Esophagus (tissue), 2 donors: Measurements from ENCODE around the gene SAP30BP. TPM values are rescaled to one million over a fixed set of nuclear protein-coding genes. Genes with fewer than 3 reads are reported as not detected.

ENCODE experiments used
- H3K27ac ChIP-seq, 2 donors: one replicate each; pipeline ENCODE4 v1.5.1; 2013; ENCODE audit warnings: low read depth in 2 of 2, mild to moderate bottlenecking in 2 of 2, inconsistent platforms in 1 of 2, low read length in 1 of 2, moderate library complexity in 1 of 2
- H3K27me3 ChIP-seq, 2 donors: one replicate each; pipeline ENCODE4 v1.6.1; 2013; ENCODE audit warnings: low read length in 2 of 2, control low read depth in 1 of 2, mild to moderate bottlenecking in 1 of 2; ENCODE audit not compliant: insufficient read depth in 2 of 2, control insufficient read depth in 1 of 2
- H3K36me3 ChIP-seq, 2 donors: one replicate each; pipeline ENCODE4 v1.6.1; 2013; ENCODE audit warnings: low read length in 1 of 2; ENCODE audit not compliant: control insufficient read depth in 2 of 2, insufficient read depth in 2 of 2
- H3K4me1 ChIP-seq, 2 donors: one replicate each; pipeline ENCODE4 v1.6.1; 2013; ENCODE audit warnings: low read length in 1 of 2; ENCODE audit not compliant: control insufficient read depth in 2 of 2, insufficient read depth in 2 of 2
- H3K4me3 ChIP-seq, 2 donors: one replicate each; pipeline ENCODE4 v1.5.1; 2013; ENCODE audit warnings: low read length in 2 of 2, mild to moderate bottlenecking in 2 of 2, low read depth in 1 of 2, moderate library complexity in 1 of 2
- H3K9me3 ChIP-seq, 2 donors: one replicate each; pipeline ENCODE4 v1.6.1; 2013; ENCODE audit warnings: mild to moderate bottlenecking in 2 of 2, low read depth in 1 of 2, low read length in 1 of 2, moderate library complexity in 1 of 2; ENCODE audit not compliant: control insufficient read depth in 2 of 2, insufficient read depth in 1 of 2
- WGBS, 2 donors: extraction: QIAGEN DNeasy Blood & Tissue Kit; methylation state at CpG; one replicate each; pipeline ENCODE4 v1.1.7; 2013; 5-methylcytosine and 5-hydroxymethylcytosine counted together
- polyA plus RNA-seq, 2 donors: library from polyadenylated mRNA; stranded (reverse); fragments of 200-250 nt; gene quantifications; one replicate each; pipeline ENCODE4 v1.2.3, GENCODE V29; 2013
- donor health status: healthy with polysubstance abuse.
- donor health status: Bipolar disorder and iron deficiency.

SAP30BP gene
- polyA plus RNA-seq, 2 donors: 63.4 to 68.4 TPM

- H3K36me3 ChIP-seq: peaks cover 9 to 52% of the 10 kb centered on the region in 2 donors
- H3K9me3 ChIP-seq: no peaks in the 10 kb centered on the region
- H3K4me1 ChIP-seq: no peaks in the 10 kb centered on the region
- H3K27ac ChIP-seq: no peak overlapping the region
- WGBS, 2 donors: 89 to 92% methylated on average over 26 of the region's 26 CpGs
- H3K4me3 ChIP-seq: no peak overlapping the region
- no peaks in the 10 kb centered on the region for H3K27me3 ChIP-seq
These were observed 64.1 kb downstream of the SAP30BP start for GRCh38 chr17:75731086-75731715.

GRCh38 chr17:75731716-75732498 lies 64.8 kb downstream of the SAP30BP start:
- 85 to 89% methylated on average over 31 of the region's 31 CpGs for WGBS, 2 donors
- Histone ChIP-seq H3K4me1 (no peaks in the 10 kb centered on the region), H3K27ac (no peak overlapping the region), H3K4me3 (no peak overlapping the region), H3K36me3 (peaks cover 9 to 58% of the 10 kb centered on the region in 2 donors), H3K27me3 (no peaks in the 10 kb centered on the region), H3K9me3 (no peaks in the 10 kb centered on the region)

DNA sequence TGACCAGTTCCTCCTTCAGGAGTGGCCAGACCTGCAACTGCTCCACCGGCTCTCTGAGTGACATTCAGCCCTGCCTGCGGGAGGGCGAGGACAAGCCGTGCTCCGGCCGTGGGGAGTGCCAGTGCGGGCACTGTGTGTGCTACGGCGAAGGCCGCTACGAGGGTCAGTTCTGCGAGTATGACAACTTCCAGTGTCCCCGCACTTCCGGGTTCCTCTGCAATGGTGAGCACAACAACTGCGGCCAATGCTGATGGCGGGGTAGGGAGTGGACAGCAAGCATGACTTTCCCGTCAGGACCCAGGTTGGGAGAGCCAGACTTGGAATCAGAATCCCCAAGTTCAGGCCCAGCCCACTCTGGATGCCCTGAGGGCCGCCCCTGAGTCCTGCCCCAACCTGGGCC lies 66.3 kb downstream of the SAP30BP start:
- H3K27me3 ChIP-seq: no peaks in the 10 kb centered on the region
- no peak overlapping the region for H3K4me3 ChIP-seq
- H3K27ac ChIP-seq: no peak overlapping the region
- H3K4me1 ChIP-seq: no peaks in the 10 kb centered on the region
- peaks cover 9 to 58% of the 10 kb centered on the region in 2 donors for H3K36me3 ChIP-seq
- 91 to 93% methylated on average over 18 of the region's 18 CpGs for WGBS, 2 donors
- H3K9me3 ChIP-seq: no peaks in the 10 kb centered on the region

- Histone ChIP-seq H3K27ac (no peak overlapping the region), H3K9me3 (peaks cover 0 to 2% of the 10 kb centered on the region in 2 donors), H3K4me1 (no peaks in the 10 kb centered on the region), H3K27me3 (no peaks in the 10 kb centered on the region), H3K4me3 (no peak overlapping the region), H3K36me3 (peaks cover 9 to 62% of the 10 kb centered on the region in 2 donors)
- 77 to 78% methylated on average over 4 of the region's 4 CpGs for WGBS, 2 donors
These were observed 67.6 kb downstream of the SAP30BP start for GRCh38 chr17:75734674-75735294.

DNA sequence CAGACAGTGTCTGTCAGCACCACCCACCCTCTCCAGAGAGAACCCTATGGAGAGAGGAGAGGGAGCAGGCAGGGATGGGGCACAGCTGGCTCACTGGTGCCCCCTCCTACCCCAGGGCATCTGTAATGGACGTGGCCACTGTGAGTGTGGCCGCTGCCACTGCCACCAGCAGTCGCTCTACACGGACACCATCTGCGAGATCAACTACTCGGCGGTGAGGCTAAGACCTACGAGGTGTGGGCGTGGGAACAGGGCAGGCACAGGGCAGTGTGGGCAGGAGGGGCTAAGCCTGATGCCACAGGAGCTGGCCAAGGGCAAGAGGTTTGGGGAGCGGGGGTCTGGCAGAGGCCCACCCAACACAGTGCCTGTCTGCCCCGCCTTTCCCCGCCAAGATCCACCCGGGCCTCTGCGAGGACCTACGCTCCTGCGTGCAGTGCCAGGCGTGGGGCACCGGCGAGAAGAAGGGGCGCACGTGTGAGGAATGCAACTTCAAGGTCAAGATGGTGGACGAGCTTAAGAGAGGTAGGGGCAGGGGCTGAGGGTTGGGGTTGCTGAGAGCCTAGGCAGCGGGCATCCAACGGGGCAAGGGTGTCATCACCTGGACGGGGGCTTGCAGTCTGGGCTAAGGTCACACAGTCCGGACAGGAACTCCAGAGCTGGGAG lies 69.2 kb downstream of the SAP30BP start:
- Histone ChIP-seq H3K27me3 (no peaks in the 10 kb centered on the region), H3K4me1 (no peaks in the 10 kb centered on the region), H3K27ac (no peak overlapping the region), H3K4me3 (no peak overlapping the region), H3K36me3 (peaks cover 6 to 63% of the 10 kb centered on the region in 2 donors), H3K9me3 (peaks cover 0 to 2% of the 10 kb centered on the region in 2 donors)
- 87 to 90% methylated on average over 26 of the region's 26 CpGs for WGBS, 2 donors

GRCh38 chr17:75737133-75737962 lies 70.2 kb downstream of the SAP30BP start:
- Histone ChIP-seq H3K27ac (no peak overlapping the region), H3K4me3 (no peak overlapping the region), H3K27me3 (no peaks in the 10 kb centered on the region), H3K36me3 (peaks cover 4 to 60% of the 10 kb centered on the region in 2 donors), H3K4me1 (no peaks in the 10 kb centered on the region), H3K9me3 (peaks cover 0 to 2% of the 10 kb centered on the region in 2 donors)
- 83 to 85% methylated on average over 19 to 20 of the region's 20 CpGs for WGBS, 2 donors

DNA sequence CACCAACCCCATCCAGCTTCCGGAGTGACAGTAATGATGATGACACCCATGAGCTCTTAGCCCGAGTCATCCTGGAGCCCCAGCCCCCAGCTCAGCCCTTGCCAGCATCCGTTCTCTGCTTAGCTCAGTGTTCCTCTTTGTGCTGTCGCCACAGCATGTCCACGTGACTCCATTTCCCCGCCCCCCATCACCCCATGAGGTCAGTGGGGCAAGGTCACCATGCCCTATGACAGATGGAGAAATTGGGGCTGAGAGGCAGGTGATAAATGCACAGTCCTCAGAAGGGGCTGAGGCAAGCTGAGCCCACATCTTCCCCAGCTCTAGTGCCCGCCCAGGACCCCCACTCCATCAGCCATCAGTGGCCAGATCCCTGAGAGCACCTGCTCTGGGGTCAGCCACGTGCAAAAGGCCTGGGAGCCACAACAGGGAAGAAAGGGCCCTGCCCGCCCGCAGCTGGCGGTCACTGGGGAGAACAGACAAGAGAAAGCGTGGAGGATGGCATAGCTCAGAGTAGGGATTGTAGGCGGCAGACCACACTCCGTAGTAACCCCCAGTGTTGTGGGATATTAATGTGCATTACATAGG lies 71.2 kb downstream of the SAP30BP start:
- 64 to 67% methylated on average over 14 of the region's 14 CpGs for WGBS, 2 donors

GRCh38 chr17:75739174-75739573 lies 72.0 kb downstream of the SAP30BP start:
- Histone ChIP-seq H3K27ac (no peak overlapping the region), H3K4me3 (no peak overlapping the region), H3K36me3 (peaks cover 8 to 61% of the 10 kb centered on the region in 2 donors), H3K27me3 (no peaks in the 10 kb centered on the region), H3K9me3 (peaks cover 0 to 2% of the 10 kb centered on the region in 2 donors), H3K4me1 (no peaks in the 10 kb centered on the region)
- 93 to 95% methylated on average over 7 of the region's 7 CpGs for WGBS, 2 donors

More for the DNA sequence above, 71.2 kb downstream of the SAP30BP start:
- no peaks in the 10 kb centered on the region for H3K27me3 ChIP-seq
- no peak overlapping the region for H3K27ac ChIP-seq
- peaks cover 0 to 2% of the 10 kb centered on the region in 2 donors for H3K9me3 ChIP-seq
- no peaks in the 10 kb centered on the region for H3K4me1 ChIP-seq
- peaks cover 8 to 62% of the 10 kb centered on the region in 2 donors for H3K36me3 ChIP-seq
- H3K4me3 ChIP-seq: no peak overlapping the region
